CD4-positive, CD25-positive, alpha-beta regulatory T cell (primary cell): ENCODE results near the gene TMEM213. TPM values are rescaled to one million over a fixed set of nuclear protein-coding genes. Genes with fewer than 3 reads are reported as not detected.
A peak's percentile ranks its signal among the peaks of the same experiment; 100 is the strongest.
"Not testable (repeated sequence)": the region's sequence is repeated elsewhere in the genome, so short reads cannot be mapped to it uniquely, and the experiment has no call there.

Experiments used
- ATAC-seq, 2 donors: fragments of 150-1000 bp; cut with Tn5 transposase; one replicate each; pipeline ENCODE4 v1.10.0; 2021; ENCODE audit warnings: low read depth in 2 of 2, moderate number of reproducible peaks in 2 of 2, moderate library complexity in 1 of 2
- DNase-seq, 3 donors: peaks; one replicate each; pipeline versions ENCODE4 v3.0.0 to v3.0.0-alpha.2; 2012 to 2022; ENCODE audit warnings: mixed read lengths in 1 of 3
- H3K27ac ChIP-seq: one replicate; pipeline ENCODE4 v1.7.0; 2013; ENCODE audit warnings: mild to moderate bottlenecking, low read length; ENCODE audit not compliant: insufficient read depth, poor library complexity, severe bottlenecking
- H3K27me3 ChIP-seq: one replicate; pipeline ENCODE4 v1.7.0; 2013; ENCODE audit warnings: low read length; ENCODE audit not compliant: control insufficient read depth, insufficient read depth
- H3K36me3 ChIP-seq: one replicate; pipeline ENCODE4 v1.7.0; 2013; ENCODE audit warnings: mild to moderate bottlenecking, low read length, moderate library complexity; ENCODE audit not compliant: control insufficient read depth, insufficient read depth
- H3K4me1 ChIP-seq: 2 replicates; pipeline ENCODE4 v1.7.0; 2013; ENCODE audit warnings: mild to moderate bottlenecking, low read length; ENCODE audit not compliant: insufficient read depth, control insufficient read depth, poor library complexity, severe bottlenecking
- H3K4me3 ChIP-seq: one replicate; pipeline ENCODE4 v1.7.0; 2013; ENCODE audit warnings: low read depth, mild to moderate bottlenecking, low read length, moderate library complexity
- H3K9me3 ChIP-seq, 2 experiments: 1 replicate in 1 of 2; 2 replicates in 1 of 2; pipeline ENCODE4 v1.7.0; 2013; ENCODE audit warnings: low read length in 2 of 2, mild to moderate bottlenecking in 1 of 2, moderate library complexity in 1 of 2; ENCODE audit not compliant: control insufficient read depth in 2 of 2
- H3K27ac Mint-ChIP-seq, 3 donors: one replicate each; pipeline ENCODE4 v1.8.0; 2020 to 2022; ENCODE audit warnings: mild to moderate bottlenecking in 3 of 3, mixed read lengths in 3 of 3, moderate library complexity in 2 of 3
- H3K27me3 Mint-ChIP-seq: one replicate; pipeline ENCODE4 v1.8.0; 2022; ENCODE audit warnings: mild to moderate bottlenecking, mixed read lengths
- H3K36me3 Mint-ChIP-seq: one replicate; pipeline ENCODE4 v1.8.0; 2020; ENCODE audit warnings: mixed read lengths
- H3K4me1 Mint-ChIP-seq, 4 donors: one replicate each; pipeline ENCODE4 v1.8.0; 2020 to 2022; ENCODE audit warnings: mixed read lengths in 4 of 4, mild to moderate bottlenecking in 1 of 4
- H3K4me3 Mint-ChIP-seq, 4 donors: one replicate each; pipeline ENCODE4 v1.8.0; 2020 to 2022; ENCODE audit warnings: mild to moderate bottlenecking in 4 of 4, mixed read lengths in 4 of 4, moderate library complexity in 3 of 4
- H3K9me3 Mint-ChIP-seq, 7 donors: one replicate each; pipeline ENCODE4 v1.8.0; 2020 to 2022; ENCODE audit warnings: mixed read lengths in 7 of 7, mild to moderate bottlenecking in 3 of 7, moderate library complexity in 2 of 7
- polyA plus RNA-seq, 4 donors: library from polyadenylated mRNA; unstranded; fragments of 300-500 nt; fragmentation: Illumina TruSeq; gene quantifications; one replicate each; pipeline ENCODE4 v1.2.3, GENCODE V29; 2021
- total RNA-seq: library from RNA; stranded (reverse); gene quantifications from one replicate; pipeline ENCODE4 v1.2.3, GENCODE V29; 2022

The TMEM213 gene
- total and polyA plus RNA-seq, 5 donors from 2014 or later, result 0.21 TPM; not detected in 4

- no peak overlapping the region for H3K27ac ChIP-seq
- Mint-ChIP-seq H3K4me1 (no peaks in the 10 kb centered on the region), H3K4me3 (no peak overlapping the region), H3K9me3 (peaks cover 0 to 2% (median 0%) of the 10 kb centered on the region in 7 donors), H3K36me3 (no peaks in the 10 kb centered on the region), H3K27me3 (peaks cover 12% of the 10 kb centered on the region), H3K27ac (no peak overlapping the region)
- H3K9me3 ChIP-seq, result no peaks in the 10 kb centered on the region
- H3K4me1 ChIP-seq, result no peaks in the 10 kb centered on the region
- DNase-seq (no peak), ATAC-seq (no peak)
- H3K27me3 ChIP-seq, result no peaks in the 10 kb centered on the region
- H3K4me3 ChIP-seq, result no peak overlapping the region
- H3K36me3 ChIP-seq, result no peaks in the 10 kb centered on the region
Measured at GRCh38 chr7:138773817-138774216, 24.0 kb upstream of the TMEM213 start.

- Mint-ChIP-seq H3K4me1 (no peaks in the 10 kb centered on the region), H3K27me3 (no peaks in the 10 kb centered on the region), H3K36me3 (no peaks in the 10 kb centered on the region), H3K27ac (no peak overlapping the region), H3K4me3 (no peak overlapping the region), H3K9me3 (peaks cover 0 to 2% (median 0%) of the 10 kb centered on the region in 7 donors)
- Histone ChIP-seq H3K27me3 (no peaks in the 10 kb centered on the region), H3K9me3 (no peaks in the 10 kb centered on the region), H3K27ac (no peak overlapping the region), H3K4me1 (no peaks in the 10 kb centered on the region), H3K36me3 (no peaks in the 10 kb centered on the region), H3K4me3 (no peak overlapping the region)
- DNase-seq (no peak), ATAC-seq (no peak)
Measured at GRCh38 chr7:138776166-138776833, 21.5 kb upstream of the TMEM213 start.

- H3K4me1 Mint-ChIP-seq, result peaks cover 0 to 2% (median 0%) of the 10 kb centered on the region in 4 donors
- H3K27me3 ChIP-seq, result no peaks in the 10 kb centered on the region
- H3K9me3 Mint-ChIP-seq, result peaks cover 0 to 9% (median 4%) of the 10 kb centered on the region in 7 donors
- H3K27ac Mint-ChIP-seq, result no peak overlapping the region
- no peaks in the 10 kb centered on the region for H3K36me3 ChIP-seq
- no peaks in the 10 kb centered on the region for H3K27me3 Mint-ChIP-seq
- H3K4me3 ChIP-seq, result no peak overlapping the region
- ATAC-seq, result no peak
- H3K27ac ChIP-seq, result no peak overlapping the region
- H3K4me3 Mint-ChIP-seq, result no peak overlapping the region
- DNase-seq, result no peak
- H3K4me1 ChIP-seq, result no peaks in the 10 kb centered on the region
- H3K9me3 ChIP-seq, result no peaks in the 10 kb centered on the region
- no peaks in the 10 kb centered on the region for H3K36me3 Mint-ChIP-seq
Measured at GRCh38 chr7:138781004-138781403, 16.8 kb upstream of the TMEM213 start.

- peaks cover 0 to 3% (median 0%) of the 10 kb centered on the region in 4 donors for H3K4me1 Mint-ChIP-seq
- H3K4me3 Mint-ChIP-seq, result no peak overlapping the region
- Histone ChIP-seq H3K27ac (no peak overlapping the region), H3K4me3 (no peak overlapping the region), H3K27me3 (no peaks in the 10 kb centered on the region), H3K9me3 (peaks cover 0 to 4% of the 10 kb centered on the region in 2 experiments), H3K4me1 (no peaks in the 10 kb centered on the region), H3K36me3 (no peaks in the 10 kb centered on the region)
- no peak for DNase-seq
- H3K36me3 Mint-ChIP-seq, result no peaks in the 10 kb centered on the region
- H3K27me3 Mint-ChIP-seq, result no peaks in the 10 kb centered on the region
- H3K27ac Mint-ChIP-seq, result no peak overlapping the region
- peaks cover 0 to 14% (median 6%) of the 10 kb centered on the region in 7 donors for H3K9me3 Mint-ChIP-seq
- no peak for ATAC-seq
Measured at GRCh38 chr7:138784692-138785091, 13.1 kb upstream of the TMEM213 start.

GRCh38 chr7:138785587-138786437 lies 12.0 kb upstream of the TMEM213 start:
- no peak overlapping the region for H3K27ac Mint-ChIP-seq

GRCh38 chr7:138796038-138796615 lies 1.7 kb upstream of the TMEM213 start:
- no peak for ATAC-seq
- Histone ChIP-seq H3K9me3 (no peaks in the 10 kb centered on the region), H3K4me3 (no peak overlapping the region), H3K4me1 (no peaks in the 10 kb centered on the region), H3K27me3 (peaks cover 2% of the 10 kb centered on the region), H3K36me3 (no peaks in the 10 kb centered on the region), H3K27ac (no peak overlapping the region)
- Mint-ChIP-seq H3K4me1 (peaks cover 0 to 8% (median 2%) of the 10 kb centered on the region in 4 donors), H3K36me3 (no peaks in the 10 kb centered on the region), H3K27me3 (peaks cover 4% of the 10 kb centered on the region), H3K4me3 (no peak overlapping the region), H3K27ac (peak overlapping the region in 1 of 3 donors; percentile 3), H3K9me3 (peaks cover 0 to 5% (median 0%) of the 10 kb centered on the region in 7 donors)
- DNase-seq, result no peak

More at GRCh38 chr7:138785587-138786437, 12.0 kb upstream of the TMEM213 start:
- Histone ChIP-seq H3K4me1 (no peaks in the 10 kb centered on the region), H3K27me3 (no peaks in the 10 kb centered on the region), H3K4me3 (no peak overlapping the region), H3K27ac (no peak overlapping the region), H3K9me3 (peaks cover 0 to 4% of the 10 kb centered on the region in 2 experiments), H3K36me3 (no peaks in the 10 kb centered on the region)
- Mint-ChIP-seq H3K4me3 (no peak overlapping the region), H3K36me3 (no peaks in the 10 kb centered on the region), H3K4me1 (peaks cover 0 to 3% (median 0%) of the 10 kb centered on the region in 4 donors), H3K9me3 (peaks cover under 1 to 17% (median 6%) of the 10 kb centered on the region in 7 donors), H3K27me3 (no peaks in the 10 kb centered on the region)
- no peak for ATAC-seq
- no peak for DNase-seq

GRCh38 chr7:138797046-138797445 lies 748 bp upstream of the TMEM213 start:
- H3K27ac Mint-ChIP-seq, result peak overlapping the region in 1 of 3 donors; percentile 68
- DNase-seq, H3K36me3 ChIP-seq, H3K9me3 Mint-ChIP-seq, H3K36me3 Mint-ChIP-seq, H3K27ac ChIP-seq, ATAC-seq, H3K4me1 Mint-ChIP-seq, H3K4me3 ChIP-seq, H3K27me3 ChIP-seq, H3K9me3 ChIP-seq, H3K4me3 Mint-ChIP-seq, H3K4me1 ChIP-seq, H3K27me3 Mint-ChIP-seq: not testable (repeated sequence)
